ENCODE results near the gene TNPO3. TPM values are rescaled to one million over a fixed set of nuclear protein-coding genes. Genes with fewer than 3 reads are reported as not detected.

TNPO3 gene
- total RNA-seq, 4 donors from 2014 or later, result 34.6 to 48.5 (median 45.2) TPM

DNA sequence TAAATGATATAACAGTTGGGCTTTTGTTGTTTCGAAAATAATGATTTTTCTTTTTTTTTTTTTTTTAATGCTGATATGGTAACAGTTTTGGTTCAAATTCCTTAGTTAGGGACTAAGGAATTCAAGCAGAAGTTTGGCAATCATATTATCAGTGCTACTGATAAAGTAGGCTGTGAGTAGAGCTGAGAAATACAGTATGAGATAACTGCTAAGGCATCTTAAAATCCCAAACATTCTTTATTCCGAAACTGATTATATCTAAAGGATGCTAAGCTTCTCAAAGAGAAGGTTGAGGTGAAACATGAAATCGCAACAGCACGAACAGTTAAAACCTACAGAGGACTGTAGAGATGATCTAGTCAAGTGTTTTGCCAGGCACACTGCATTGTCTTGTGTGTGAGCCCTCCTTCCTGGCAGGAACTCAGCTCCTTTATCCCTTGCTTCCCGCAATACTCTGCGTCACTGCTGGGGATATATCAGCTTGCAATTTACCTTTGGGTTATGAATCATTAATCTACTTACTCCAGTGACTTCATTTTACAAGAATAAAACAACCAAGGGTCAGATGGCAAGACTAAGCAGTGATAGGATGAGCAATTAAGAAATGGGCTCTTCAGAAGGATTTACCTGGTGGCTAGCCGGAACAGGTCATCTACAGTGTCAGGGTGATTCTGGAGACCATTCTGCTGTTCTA is 80.5 kb downstream of the TNPO3 start:
- no peak for ATAC-seq
- H3K27me3 ChIP-seq, result no peaks in the 10 kb centered on the region
- no peak overlapping the region for H3K4me3 ChIP-seq
- WGBS, 2 donors (ENCODE audit: low coverage in 1 of 2), result 73 to 81% methylated on average over 7 of the region's 7 CpGs
- no peak overlapping the region for H3K27ac ChIP-seq
- H3K4me1 ChIP-seq, result no peaks in the 10 kb centered on the region
- TF ChIP-seq POLR2A (IDR thresholded peaks at IDR 0.05) (no peak), POLR2AphosphoS5 (IDR thresholded peaks at IDR 0.05) (no peak)
- H3K36me3 ChIP-seq, result peaks cover 19 to 97% of the 10 kb centered on the region in 2 donors
- H3K9me3 ChIP-seq, result no peaks in the 10 kb centered on the region

DNA sequence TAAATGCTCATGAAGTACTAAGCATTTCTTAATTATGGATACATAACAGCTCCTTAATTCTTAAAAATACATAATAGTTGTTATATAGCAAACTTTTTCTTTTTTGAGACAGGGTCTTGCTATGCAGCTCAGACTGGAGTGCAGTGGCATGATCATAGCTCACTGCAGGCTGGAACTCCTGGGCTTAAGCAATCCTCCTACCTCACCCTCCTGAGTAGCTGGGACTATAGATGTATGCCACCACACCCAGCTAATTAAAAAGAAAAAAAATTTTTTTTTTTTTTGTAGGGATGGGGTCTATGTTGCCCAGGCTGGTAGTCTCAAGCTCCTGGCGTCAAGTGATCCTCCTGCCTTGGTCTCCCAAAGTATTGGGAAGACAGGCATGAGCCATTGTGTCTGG is 86.3 kb downstream of the TNPO3 start:
- TF ChIP-seq EP300 (IDR thresholded peaks at IDR 0.05), result no peak
- no peak for TF ChIP-seq POLR2AphosphoS5 (IDR thresholded peaks at IDR 0.05)
- no peak for TF ChIP-seq POLR2A (IDR thresholded peaks at IDR 0.05)
- TF ChIP-seq, protein P1, sequence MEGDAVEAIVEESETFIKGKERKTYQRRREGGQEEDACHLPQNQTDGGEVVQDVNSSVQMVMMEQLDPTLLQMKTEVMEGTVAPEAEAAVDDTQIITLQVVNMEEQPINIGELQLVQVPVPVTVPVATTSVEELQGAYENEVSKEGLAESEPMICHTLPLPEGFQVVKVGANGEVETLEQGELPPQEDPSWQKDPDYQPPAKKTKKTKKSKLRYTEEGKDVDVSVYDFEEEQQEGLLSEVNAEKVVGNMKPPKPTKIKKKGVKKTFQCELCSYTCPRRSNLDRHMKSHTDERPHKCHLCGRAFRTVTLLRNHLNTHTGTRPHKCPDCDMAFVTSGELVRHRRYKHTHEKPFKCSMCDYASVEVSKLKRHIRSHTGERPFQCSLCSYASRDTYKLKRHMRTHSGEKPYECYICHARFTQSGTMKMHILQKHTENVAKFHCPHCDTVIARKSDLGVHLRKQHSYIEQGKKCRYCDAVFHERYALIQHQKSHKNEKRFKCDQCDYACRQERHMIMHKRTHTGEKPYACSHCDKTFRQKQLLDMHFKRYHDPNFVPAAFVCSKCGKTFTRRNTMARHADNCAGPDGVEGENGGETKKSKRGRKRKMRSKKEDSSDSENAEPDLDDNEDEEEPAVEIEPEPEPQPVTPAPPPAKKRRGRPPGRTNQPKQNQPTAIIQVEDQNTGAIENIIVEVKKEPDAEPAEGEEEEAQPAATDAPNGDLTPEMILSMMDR (IDR thresholded peaks at IDR 0.05), result no peak
- peaks cover 0 to 2% (median 0%) of the 10 kb centered on the region in 3 donors for H3K4me1 ChIP-seq
- 83 to 100% methylated on average over 1 of the region's 1 CpG for WGBS, 2 donors (ENCODE audit: low coverage in 1 of 2)
- H3K4me3 ChIP-seq, result no peak overlapping the region
- no peaks in the 10 kb centered on the region for H3K9me3 ChIP-seq
- peaks cover 11 to 95% of the 10 kb centered on the region in 2 donors for H3K36me3 ChIP-seq
- H3K27ac ChIP-seq, result no peak overlapping the region
- no peak for ATAC-seq
- no peaks in the 10 kb centered on the region for H3K27me3 ChIP-seq

DNA sequence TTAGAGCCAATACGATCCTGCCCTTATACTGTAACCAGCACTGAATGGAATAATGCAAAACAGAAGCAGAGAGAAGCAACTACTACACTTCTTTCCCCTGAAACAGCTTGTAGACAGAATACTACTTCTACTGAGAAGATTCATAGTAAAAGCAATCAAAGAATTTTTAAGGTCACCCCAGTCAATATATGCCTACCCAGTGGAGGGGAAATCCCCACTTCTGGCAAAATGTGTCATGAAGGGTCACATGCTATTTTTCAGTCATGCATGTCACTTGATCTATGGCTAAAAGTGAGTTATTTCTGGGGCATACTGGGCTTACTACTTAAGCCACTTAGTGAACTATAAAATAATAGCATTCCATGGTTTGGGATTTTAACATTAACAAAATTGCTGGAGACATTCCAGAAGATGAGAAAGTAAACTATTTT is 91.6 kb downstream of the TNPO3 start:
- ATAC-seq, result no peak
- Histone ChIP-seq H3K4me1 (peaks cover 0 to 6% (median 0%) of the 10 kb centered on the region in 3 donors), H3K36me3 (peaks cover 0 to 93% of the 10 kb centered on the region in 2 donors), H3K27ac (no peak overlapping the region), H3K9me3 (no peaks in the 10 kb centered on the region), H3K4me3 (no peak overlapping the region), H3K27me3 (no peaks in the 10 kb centered on the region)
- WGBS, 2 donors (ENCODE audit: low coverage in 1 of 2), result 100% methylated on average over 1 of the region's 1 CpG; no CpG with 5 or more reads in 1 of the 2 donors
- no peak for TF ChIP-seq POLR2A (IDR thresholded peaks at IDR 0.05)
- no peak for TF ChIP-seq EP300 (IDR thresholded peaks at IDR 0.05)
- no peak for TF ChIP-seq POLR2AphosphoS5 (IDR thresholded peaks at IDR 0.05)
- TF ChIP-seq, protein P1 (IDR thresholded peaks at IDR 0.05), result no peak

DNA sequence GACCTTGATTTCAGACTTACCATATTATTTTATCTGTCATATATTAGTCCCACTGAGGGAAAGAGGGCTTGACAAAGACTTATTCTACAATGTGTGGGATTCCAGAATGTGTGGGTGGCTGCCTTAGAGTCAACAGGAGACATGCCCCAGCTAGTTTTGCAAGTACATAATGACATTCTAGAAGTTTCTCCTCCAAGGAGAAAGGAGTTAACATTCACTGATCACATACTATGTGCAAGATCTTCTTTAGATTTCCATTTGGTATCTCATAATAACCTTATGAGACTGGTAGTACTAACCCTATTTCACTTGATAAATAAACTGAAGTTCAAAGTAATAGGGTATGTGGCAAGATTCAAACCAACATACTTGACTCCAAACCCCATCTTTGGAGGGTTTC is 92.0 kb downstream of the TNPO3 start:
- no peaks in the 10 kb centered on the region for H3K9me3 ChIP-seq
- peaks cover 0 to 6% (median 0%) of the 10 kb centered on the region in 3 donors for H3K4me1 ChIP-seq
- H3K4me3 ChIP-seq, result no peak overlapping the region
- H3K27me3 ChIP-seq, result no peaks in the 10 kb centered on the region
- peaks cover 0 to 93% of the 10 kb centered on the region in 2 donors for H3K36me3 ChIP-seq
- no peak overlapping the region for H3K27ac ChIP-seq
- TF ChIP-seq POLR2AphosphoS5 (IDR thresholded peaks at IDR 0.05) (no peak), EP300 (IDR thresholded peaks at IDR 0.05) (no peak), POLR2A (IDR thresholded peaks at IDR 0.05) (no peak)
- TF ChIP-seq, protein P1 (IDR thresholded peaks at IDR 0.05), result no peak
- ATAC-seq, result no peak

DNA sequence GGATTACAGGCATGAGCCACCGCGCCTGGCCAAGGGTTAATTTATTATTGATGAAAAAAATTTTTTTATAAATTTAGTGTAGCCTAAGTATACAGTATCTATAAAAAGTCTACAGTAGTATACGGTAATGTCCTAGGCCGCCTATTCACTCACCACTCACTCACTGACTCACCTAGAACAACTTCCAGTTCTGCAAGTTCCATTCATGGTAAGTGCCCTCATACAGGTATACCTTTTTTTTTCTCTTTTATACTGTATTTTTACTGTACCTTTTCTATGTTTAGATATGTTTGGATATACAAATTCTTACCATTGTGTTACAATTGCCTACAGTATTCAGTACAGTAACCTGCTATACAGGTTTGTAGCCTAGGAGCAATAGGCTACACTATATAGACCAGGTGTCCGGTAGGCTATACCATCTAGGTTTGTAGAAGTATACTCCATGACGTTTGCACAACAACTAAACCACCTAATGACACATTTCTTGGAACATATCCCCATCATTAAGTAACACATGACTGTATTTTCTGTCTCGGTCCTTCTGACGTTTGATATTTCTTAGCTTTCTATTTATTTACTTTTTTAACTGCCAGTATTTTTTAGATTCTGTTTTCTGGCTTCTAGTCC is 93.8 kb downstream of the TNPO3 start:
- H3K9me3 ChIP-seq, result no peaks in the 10 kb centered on the region
- H3K27me3 ChIP-seq, result no peaks in the 10 kb centered on the region
- TF ChIP-seq POLR2A (IDR thresholded peaks at IDR 0.05), result no peak
- TF ChIP-seq, protein P1 (IDR thresholded peaks at IDR 0.05), result no peak
- TF ChIP-seq POLR2AphosphoS5 (IDR thresholded peaks at IDR 0.05), result no peak
- TF ChIP-seq EP300 (IDR thresholded peaks at IDR 0.05), result no peak
- WGBS, 2 donors (ENCODE audit: low coverage in 1 of 2), result 81 to 90% methylated on average over 6 to 8 of the region's 8 CpGs
- ATAC-seq, result no peak
- no peak overlapping the region for H3K4me3 ChIP-seq
- H3K27ac ChIP-seq, result no peak overlapping the region
- peaks cover 0 to 6% (median 0%) of the 10 kb centered on the region in 3 donors for H3K4me1 ChIP-seq
- peaks cover 0 to 94% of the 10 kb centered on the region in 2 donors for H3K36me3 ChIP-seq

Data from gastroesophageal sphincter (tissue), 4 donors.